HG03342 (cell line): ENCODE data around the gene TWNK.
"Not testable (repeated sequence)": the region's sequence is repeated elsewhere in the genome, so short reads cannot be mapped to it uniquely, and the experiment has no call there.

Source experiments
- ATAC-seq: cut with Tn5 transposase; IDR thresholded peaks from one replicate; pipeline ENCODE4 v1.9.1; 2021; ENCODE audit warnings: mild to moderate bottlenecking, moderate library complexity; ENCODE audit not compliant: unreplicated experiment

Gene TWNK

GRCh38 chr10:100972904-100973535 lies 14.3 kb upstream of the TWNK start:
- ATAC-seq: no peak

DNA sequence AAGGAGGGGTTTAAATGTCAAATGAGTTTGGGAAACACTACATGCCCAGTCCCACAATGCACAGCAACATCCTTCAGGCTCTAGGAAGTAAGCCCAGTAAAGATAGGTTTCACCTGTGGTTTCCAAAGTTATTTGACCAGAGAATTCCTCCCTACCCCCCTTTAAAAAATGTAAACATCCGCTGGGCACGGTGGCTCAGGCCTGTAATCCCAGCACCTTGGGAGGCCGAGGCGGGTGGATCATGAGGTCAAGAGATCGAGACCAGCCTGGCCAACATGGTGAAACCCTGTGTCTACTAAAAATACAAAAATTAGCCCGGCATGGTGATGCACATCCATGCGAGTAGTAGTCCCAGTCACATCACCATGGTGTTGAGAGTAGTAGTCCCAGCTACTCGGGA lies 11.9 kb upstream of the TWNK start:
- ATAC-seq: not testable (repeated sequence)

- ATAC-seq: no peak
These were observed 10.4 kb upstream of the TWNK start for GRCh38 chr10:100976906-100977305.

GRCh38 chr10:100977436-100977835 lies 9.9 kb upstream of the TWNK start:
- ATAC-seq: no peak

DNA sequence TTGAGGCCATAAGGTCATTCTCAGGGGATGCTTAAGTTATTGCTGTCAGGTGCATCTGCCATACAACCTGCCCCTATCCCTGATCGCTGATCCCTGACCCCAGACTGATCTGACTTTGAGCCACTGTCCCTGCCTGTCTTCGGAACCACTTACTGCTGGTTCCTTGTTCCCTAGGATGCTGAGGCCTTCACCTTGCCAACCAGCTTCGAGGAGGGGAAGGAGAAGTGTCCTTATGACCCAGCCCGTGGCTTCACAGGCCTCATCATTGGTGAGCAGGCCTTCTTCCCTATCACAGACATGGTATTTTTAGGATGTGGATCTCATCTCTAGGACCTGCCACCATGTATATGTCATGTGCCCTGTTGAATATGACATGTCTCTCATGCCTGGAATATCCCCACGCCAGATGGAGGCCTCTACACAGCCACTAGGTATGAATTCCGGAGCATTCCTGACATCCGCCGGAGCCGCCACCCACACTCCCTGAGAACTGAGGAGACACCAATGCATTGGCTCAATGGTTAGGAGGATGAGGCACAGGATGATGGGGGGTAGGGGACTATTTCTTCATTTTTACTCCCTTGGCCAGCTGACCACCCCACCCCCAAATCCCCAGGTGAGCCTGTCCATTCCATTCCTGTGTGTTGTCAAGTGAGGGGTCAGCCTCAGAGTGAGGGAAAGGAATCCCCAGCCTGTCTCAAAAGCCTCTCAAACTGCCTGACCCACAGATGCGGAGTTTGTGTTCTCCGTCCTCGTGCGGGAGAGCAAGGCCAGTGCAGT lies 9.0 kb upstream of the TWNK start:
- no peak for ATAC-seq

- ATAC-seq: no peak
These were observed 8.5 kb upstream of the TWNK start for GRCh38 chr10:100978901-100979195.

DNA sequence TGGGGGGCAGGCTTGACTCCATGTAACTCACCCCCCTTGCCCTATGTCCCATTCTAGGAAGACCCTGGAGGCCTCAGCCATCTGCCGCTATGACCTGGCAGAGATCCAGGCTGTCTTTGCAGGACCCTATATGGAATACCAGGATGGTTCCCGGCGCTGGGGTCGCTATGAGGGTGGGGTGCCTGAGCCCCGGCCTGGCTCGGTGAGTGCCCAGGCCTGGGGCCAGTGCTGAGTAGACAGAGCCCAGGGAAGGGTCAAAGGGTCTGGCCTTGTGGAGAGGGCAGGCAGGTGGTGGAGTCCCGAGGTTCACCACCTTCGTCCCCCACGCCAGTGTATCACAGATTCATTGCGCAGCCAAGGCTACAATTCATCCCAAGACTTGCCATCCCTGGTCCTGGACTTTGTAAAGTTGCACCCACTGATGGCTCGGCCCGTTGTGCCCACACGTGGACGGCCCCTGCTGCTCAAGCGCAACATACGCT lies 7.5 kb upstream of the TWNK start:
- no peak for ATAC-seq

DNA sequence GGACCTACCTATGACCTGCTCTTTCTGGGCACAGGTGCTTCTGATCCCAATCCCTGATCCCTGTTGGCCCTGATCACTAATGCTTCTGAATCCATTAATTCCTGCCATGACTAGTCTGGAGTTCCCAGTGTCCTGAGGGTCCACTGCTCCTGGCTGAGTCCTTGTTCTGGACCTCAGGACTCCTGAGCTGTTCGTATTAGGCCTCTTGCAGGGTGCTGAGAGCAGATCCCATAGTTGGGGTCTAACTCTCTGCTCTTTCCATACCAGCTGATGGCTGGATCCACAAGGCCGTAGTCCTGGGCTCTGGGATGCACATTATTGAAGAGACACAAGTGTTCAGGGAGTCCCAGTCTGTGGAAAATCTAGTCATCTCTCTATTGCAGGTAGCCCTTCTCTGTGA lies 7.0 kb upstream of the TWNK start:
- no peak for ATAC-seq

DNA sequence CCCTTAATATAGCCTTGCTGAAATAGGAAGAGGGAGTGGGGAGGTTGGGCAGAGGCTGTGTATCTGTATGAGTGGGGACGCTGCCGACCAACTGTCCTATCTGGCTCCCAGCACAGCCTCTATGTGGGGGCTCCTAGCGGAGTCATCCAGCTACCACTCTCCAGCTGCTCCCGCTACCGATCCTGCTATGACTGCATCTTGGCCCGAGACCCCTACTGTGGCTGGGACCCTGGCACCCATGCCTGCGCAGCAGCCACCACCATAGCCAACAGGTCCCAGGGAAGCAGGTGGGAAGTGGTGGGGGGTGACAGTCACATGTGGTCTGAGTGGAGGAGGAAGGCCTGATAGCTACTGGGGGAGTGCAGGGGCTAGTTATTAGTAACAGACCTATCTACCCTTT lies 6.6 kb upstream of the TWNK start:
- no peak for ATAC-seq

GRCh38 chr10:100981178-100981772 lies 6.1 kb upstream of the TWNK start:
- no peak for ATAC-seq

- ATAC-seq: no peak
These were observed 4.2 kb upstream of the TWNK start for GRCh38 chr10:100982916-100983830.

GRCh38 chr10:100983868-100984671 lies 3.3 kb upstream of the TWNK start:
- ATAC-seq: no peak

DNA sequence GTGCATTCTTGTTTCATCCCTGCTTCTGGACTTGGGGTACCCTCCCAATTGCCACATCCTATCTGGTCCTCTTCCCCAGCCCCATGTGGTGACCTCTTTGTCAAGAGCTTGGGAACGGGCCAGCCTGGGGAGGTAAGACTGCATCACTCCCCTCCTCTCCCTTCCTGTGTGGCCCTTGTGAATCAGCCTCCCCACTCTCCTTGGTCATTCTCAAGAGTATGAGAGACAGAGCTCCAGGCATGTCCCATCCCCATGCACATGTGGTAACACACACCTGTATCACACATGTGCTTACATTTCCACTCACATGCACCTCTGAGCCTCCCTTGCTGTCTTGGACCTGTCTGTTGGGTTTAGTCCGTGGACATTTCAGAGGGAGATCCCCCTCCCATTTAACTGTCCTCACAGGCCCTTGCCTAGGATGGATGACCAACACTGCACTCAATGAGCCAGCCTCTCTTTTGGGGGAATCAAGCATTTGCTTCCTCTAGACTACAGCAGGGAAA lies 2.6 kb upstream of the TWNK start:
- no peak for ATAC-seq

DNA sequence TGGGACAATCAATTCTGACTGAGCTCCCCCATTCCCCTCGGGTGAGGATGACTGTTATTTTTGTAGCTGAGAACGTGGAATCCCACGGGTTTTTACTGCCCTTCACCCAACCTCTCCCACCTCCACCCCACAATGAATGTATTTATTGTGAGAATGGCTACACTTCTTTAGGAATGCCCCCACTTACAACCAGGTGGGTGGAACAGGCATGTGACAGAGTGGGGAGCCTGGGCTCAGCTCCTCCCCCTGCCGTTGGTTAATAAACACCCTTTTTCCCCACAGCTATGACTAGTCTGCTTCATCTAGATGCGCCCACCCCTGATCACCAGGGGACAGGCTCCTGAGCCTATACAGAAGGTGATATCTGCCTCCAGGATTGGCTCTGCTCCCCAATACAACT lies 2.0 kb upstream of the TWNK start:
- ATAC-seq: no peak

GRCh38 chr10:100986623-100986951 lies 756 bp upstream of the TWNK start:
- ATAC-seq: no peak

GRCh38 chr10:100987685-100988049 lies 324 bp downstream of the TWNK start:
- no peak for ATAC-seq

DNA sequence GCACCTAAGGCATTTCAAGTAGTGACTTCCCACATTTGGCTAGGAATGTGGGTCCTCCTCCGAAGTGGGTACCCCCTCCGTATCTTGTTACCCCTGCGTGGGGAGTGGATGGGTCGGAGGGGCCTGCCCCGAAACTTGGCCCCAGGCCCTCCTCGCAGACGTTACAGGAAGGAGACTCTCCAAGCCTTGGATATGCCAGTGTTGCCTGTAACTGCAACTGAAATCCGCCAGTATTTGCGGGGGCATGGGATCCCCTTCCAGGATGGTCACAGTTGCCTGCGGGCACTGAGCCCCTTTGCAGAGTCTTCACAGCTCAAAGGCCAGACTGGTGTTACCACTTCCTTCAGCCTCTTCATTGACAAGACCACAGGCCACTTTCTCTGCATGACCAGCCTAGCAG lies 823 bp downstream of the TWNK start:
- ATAC-seq: no peak

DNA sequence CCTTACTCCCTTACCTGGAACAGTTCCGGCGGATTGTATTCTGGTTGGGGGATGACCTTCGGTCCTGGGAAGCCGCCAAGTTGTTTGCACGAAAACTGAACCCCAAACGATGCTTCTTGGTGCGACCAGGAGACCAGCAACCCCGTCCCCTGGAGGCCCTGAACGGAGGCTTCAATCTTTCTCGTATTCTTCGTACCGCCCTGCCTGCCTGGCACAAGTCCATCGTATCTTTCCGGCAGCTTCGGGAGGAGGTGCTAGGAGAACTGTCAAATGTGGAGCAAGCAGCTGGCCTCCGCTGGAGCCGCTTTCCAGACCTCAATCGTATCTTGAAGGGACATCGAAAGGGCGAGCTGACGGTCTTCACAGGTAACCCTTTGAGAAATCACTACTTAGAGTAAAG lies 1.7 kb downstream of the TWNK start:
- no peak for ATAC-seq

DNA sequence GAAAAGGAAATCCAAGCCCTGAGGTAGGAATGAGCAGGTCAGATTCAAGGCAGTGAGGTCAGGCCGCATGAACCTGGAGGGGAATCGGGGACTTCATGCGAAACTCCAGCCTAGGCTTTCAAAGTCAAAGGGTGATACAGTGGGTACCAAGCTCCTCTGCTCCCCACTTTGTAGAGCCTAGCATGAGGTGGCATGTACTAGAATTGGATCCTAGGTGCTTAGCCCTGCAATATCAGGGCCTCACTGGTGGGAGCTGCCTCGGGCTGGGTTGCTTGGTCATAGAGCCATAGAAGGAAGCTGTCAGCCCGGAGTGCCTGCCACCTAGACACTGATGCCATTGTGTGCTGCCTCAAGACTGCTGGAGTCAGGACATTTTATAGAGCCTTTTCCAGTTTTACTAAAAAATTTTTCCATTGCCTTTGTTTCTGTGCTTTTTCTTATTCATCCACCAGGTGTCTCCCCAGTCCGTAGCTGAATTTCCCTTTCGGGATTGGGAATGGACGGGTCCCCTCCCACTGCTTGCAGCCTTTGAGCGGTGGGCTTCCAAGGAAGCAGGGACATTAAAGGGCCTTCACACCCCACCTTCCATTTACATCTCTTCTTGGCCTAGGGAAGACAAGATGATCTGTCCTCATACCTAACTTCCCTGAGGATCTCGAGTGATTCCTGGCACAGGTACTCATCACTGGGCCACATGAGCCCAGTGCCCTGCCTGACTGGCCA lies 6.8 kb downstream of the TWNK start:
- no peak for ATAC-seq

DNA sequence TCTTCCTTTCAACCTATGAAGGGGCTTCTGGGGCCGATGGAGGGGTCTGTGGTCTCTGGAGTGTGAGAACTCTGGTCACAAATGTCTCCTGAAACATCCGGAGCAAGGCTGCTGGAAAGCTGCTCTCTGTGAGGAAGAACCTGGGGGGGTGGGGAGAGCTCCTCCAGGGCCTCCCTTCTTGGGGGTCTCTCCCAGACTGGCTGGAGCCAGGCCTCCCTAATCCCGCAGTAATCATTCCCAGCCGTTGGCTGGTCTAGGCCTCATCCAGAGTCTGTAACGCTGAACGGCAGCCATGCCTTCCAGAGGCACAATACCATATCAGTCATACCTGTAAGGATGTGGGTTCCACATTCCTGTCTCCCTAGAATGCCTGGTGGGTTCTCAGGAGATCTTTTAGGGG lies 7.8 kb downstream of the TWNK start:
- ATAC-seq: no peak
